ENCODE measurements around the gene UHRF1.

UHRF1 gene

DNA sequence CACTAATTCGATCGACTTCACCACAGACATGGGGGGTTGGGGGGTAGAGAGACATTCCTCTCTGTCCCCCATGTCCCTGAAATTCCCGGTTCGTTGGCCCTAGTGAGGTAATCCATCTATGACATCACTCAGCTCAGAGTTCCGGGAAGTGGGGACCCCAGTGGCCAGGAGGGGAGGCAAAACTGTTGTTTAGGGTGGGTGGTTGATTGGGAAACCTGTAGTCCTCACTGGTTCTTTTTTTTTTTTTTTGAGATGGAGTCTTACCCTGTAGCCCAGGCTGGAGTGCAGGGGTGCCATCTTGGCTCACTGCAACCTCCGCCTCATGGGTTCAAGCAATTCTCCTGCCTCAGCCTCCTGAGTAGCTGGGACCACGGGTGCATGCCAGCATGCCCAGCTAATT lies 6.5 kb upstream of the UHRF1 start, which contains the start of gene ARRDC5:
ARRDC5 (minus strand) TSS at position 101 of the 400 bp plus-strand sequence; CDS start at position 30, 71 bp downstream.
- DNase-seq = no peak

- DNase-seq = no peak
Measured at GRCh38 chr19:4904481-4904880, 4.8 kb upstream of the UHRF1 start.

- no peak for DNase-seq
Measured at GRCh38 chr19:4906963-4907362, 2.3 kb upstream of the UHRF1 start.

GRCh38 chr19:4908360-4908759 lies 941 bp upstream of the UHRF1 start:
- DNase-seq = no peak

DNA sequence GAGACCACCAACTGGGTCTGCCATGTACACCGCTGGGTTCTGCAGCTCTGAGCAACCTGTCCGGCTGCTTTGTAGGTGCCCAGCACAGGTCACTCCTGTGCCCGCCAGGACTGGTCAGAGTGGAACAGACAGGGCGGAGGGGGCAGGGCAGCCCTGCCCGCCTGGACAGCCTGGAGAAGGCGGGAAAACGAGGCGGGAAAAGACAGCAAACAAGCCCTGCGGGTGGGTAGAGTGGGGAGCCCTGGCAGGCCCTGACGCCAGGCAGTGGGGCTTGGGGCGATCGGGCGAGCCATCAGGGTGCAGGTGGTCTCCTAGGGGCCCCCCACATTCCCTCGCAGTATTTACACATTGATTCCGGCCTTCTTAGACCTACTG lies 533 bp upstream of the UHRF1 start:
- DNase-seq = no peak

DNA sequence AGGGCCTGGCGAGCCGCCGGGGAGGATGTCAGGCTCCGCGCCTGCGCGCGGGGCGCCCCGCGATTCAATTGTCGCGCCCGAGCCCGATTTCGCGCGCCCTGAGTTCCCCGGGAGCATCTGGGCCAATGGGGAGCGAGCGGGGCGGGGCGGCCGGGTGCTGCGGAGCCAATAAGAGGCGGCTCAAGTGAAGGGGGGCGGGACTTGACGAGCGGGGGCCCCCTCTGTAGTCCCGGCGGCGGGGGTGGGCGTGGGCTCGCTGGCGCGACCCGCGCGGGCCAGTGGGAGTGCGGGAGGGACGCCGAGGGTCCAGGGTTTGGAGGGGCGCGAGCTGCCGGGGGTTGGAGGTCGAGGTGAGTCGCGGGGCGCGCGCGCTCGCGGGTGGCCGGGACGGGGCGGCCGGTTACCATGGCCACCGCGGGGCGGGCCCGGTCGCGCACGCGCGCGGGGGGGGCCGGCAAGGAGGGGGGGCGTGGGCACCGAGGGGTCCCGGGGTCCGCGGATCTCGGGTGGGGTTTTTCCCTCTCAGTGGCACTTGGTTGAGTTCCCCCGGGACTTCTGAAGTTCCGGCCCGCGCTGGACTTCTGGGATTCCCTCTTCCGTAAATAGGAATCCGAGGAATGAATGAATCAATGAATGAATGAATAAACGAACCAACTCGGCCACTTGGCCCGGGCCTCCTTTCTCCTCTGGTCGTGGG lies 744 bp downstream of the UHRF1 start:
- peak; percentile 79 for DNase-seq

GRCh38 chr19:4910594-4911281 lies 1.4 kb downstream of the UHRF1 start:
- DNase-seq = no peak

DNA sequence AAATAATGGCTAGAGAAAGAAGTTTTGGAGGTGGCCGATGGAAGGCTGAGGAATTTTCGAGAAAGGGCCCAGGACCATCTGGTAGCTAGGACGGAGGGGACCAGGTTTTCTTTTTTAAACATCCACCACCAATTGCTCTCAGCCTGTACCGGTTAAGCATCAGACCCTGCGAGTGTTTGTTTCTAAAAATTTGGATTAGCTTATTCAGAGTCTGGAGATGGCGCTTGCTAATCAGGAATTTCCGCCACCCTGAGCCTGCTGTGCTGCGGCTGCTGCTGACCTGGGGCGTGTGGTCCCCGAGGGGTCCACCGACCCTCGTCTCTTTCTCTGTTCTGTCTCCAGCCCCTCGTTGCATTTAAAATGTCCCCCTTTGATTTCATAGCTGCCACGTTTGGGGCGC lies 2.0 kb downstream of the UHRF1 start:
- DNase-seq = no peak

DNA sequence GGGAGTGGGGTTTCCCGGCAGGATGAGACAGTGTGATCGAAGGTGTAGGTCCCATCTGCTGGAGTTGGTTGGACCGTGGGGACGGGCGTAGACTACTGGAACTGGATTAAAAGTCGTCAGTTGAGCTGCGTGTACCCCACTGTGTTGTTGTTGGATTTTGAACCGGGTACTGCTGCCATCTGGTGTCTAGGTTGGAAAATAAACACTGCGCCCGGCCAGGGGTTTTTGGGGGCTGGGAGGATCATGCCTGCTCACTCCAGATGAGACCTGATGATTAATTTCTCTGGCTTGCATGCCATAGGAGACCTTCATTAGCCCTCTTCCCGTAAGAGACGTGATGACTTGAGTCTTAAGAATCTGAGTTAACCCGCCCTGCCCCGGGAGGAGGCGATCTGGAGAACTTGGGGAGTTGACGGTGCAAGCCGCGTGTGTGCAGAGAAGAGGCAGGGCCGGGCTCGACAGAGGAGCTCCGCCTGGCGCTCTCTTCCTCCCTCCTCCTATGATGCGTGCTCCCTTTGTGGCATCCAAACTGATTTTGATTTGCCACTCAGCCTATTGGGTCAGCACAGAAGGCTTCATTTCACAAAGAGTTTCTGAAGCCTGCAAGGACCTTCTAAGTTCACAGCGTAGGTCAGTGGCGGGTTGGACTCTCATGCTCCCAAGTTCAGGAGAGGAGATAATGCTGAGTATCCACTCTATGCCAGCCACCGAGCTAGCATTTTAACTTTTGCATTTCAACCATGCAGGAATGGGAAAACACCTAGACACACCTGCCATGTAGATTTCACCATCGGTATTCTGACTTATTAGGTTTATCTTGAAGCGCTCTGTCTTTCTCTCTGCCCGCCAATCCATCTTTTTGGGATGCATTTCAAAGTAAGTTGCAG lies 2.7 kb downstream of the UHRF1 start:
- no peak for DNase-seq

GRCh38 chr19:4913996-4914735 lies 4.9 kb downstream of the UHRF1 start:
- no peak for DNase-seq

GRCh38 chr19:4914736-4915501 lies 5.6 kb downstream of the UHRF1 start:
- DNase-seq = no peak

DNA sequence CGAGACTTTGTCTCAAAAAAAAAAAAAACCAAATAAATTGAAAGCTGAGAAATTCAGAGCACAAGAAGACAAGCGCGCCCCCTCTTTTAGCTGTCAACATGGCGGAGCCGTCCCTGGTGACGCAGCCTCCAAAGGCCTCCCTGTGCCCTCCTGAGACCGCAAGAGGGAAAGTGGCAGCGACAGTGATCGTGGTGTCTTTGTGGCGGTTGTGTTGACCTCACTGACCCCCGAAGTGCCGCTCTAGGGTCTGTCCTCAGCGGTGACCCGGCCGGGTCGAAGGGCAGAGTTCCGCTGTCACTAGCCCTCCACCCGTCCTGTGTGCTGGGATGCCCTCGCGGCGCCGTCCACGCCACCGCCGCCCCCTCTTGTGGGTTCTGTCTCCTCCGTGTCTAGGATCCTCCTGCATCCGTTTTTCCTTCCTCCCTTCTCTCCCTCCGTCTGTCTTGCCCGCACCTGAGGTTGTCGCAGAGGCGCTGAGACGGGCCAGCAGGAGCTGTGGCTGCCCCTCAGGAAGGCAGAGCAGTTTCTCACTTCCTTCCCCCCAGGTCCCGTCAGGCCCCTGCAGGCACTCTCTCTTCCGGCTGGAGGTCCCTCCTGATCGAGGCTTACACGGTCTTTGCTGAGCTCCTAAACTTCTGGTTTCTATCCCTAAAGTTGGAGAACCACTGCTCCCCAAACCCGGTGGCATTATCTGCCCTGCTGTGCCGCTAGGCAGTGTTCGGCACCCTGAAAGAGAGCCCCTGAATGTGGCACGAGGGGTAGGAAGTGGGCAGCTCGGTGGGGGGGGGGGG lies 7.2 kb downstream of the UHRF1 start:
- DNase-seq = no peak

DNA sequence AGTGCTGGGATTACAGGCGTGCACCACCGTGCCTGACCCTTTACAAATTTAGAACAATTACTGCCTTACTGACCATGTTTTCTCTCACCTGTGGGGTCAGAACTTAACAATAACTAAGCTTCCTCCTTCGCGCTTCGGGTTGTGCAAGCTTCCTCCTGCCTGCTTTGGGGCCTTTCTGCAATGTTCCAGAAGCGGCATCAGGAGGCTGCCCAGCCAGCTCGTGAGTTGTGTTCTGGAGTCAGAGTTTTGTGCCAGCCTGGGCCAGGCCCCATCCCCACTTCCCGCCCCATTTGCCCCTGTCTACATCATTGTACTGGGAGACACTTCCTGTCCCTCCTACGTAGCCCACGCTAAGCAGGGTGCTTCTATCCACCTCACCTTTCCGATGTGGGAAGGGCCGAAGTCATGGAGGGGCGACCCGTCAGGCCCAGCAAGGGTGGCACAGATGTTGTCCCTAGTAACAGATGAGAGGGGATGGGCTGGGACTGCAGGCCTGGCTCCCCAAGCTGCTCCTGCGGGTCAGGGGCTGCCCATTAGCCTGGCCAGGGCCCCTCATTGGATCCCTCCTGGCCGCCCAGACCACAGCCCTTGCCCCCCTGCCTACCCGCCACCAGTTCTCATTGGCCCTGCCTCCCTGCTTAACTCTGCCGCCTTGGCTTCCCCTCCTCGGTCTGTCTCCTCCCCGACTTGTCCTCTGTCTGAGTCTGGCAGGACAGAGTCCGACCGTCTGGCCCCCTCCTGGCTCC lies 13.4 kb downstream of the UHRF1 start:
- DNase-seq = no peak

DNA sequence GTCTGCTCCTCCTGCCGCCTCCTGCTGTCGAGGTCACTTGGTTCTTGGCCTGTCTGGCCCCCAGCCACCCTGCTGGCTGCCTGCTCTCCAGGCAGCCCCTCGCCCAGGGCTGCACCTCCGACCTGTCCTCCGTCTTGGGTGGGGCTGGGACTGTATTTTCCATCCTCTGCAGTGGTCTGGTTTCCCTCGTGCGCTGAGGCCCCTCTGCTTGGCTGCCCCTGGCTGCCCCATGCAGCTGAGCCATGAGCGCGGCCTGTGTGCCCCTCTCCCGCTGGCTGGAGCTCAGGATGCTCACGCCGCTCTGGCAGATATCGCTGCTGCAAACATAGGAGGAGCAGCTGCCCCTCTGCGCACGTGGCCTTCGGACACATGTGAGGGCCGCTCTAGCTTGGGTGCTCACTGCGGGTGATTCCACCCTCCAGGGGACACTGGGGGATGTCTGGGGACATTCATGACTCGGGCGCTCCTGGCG lies 14.0 kb downstream of the UHRF1 start:
- no peak for DNase-seq

DNA sequence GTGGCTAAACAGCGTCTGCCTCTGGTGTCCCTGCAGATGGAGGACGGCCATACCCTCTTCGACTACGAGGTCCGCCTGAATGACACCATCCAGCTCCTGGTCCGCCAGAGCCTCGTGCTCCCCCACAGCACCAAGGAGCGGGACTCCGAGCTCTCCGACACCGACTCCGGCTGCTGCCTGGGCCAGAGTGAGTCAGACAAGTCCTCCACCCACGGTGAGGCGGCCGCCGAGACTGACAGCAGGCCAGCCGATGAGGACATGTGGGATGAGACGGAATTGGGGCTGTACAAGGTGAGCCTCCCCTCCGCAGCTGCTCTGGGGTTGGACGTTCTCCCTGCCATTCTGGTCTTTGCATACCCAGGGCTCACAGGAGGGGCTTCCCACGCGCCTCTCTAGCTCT lies 19.9 kb downstream of the UHRF1 start:
- no peak for DNase-seq

DNA sequence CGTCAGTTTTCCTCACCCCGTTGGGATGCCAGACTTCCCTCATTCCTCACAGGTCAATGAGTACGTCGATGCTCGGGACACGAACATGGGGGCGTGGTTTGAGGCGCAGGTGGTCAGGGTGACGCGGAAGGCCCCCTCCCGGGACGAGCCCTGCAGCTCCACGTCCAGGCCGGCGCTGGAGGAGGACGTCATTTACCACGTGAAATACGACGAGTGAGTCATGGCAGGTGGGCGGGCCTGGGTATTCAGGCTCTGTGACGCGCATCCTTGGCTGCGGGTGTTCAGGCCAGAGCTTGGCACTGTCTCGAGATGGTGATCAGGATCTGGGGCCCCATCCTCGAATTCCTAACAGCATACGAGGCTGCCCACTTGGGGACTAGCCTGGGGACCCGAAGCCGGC lies 21.4 kb downstream of the UHRF1 start:
- no peak for DNase-seq

GRCh38 chr19:4932711-4933110 lies 23.4 kb downstream of the UHRF1 start:
- no peak for DNase-seq

GRCh38 chr19:4933528-4933927 lies 24.2 kb downstream of the UHRF1 start:
- DNase-seq = no peak

DNA sequence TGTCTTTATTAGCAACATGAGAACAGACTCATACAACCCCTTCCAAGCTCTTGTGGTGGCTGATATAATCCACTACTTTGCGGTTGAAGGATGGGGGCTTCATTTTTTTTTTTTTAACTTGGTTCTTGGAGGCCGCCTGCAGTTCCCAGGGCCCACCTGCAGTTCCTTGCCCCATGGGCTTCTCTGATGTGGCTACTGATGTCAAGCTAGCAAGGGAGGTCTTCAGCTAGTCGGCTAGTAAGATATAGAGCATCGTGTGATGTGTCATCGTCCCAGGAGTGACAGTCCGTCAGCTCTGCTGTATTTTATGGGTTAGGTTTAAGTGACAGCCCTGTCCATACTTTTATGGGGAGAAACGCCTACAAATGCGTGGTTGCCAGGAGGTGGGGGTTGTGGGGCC lies 26.1 kb downstream of the UHRF1 start:
- no peak for DNase-seq

DNA sequence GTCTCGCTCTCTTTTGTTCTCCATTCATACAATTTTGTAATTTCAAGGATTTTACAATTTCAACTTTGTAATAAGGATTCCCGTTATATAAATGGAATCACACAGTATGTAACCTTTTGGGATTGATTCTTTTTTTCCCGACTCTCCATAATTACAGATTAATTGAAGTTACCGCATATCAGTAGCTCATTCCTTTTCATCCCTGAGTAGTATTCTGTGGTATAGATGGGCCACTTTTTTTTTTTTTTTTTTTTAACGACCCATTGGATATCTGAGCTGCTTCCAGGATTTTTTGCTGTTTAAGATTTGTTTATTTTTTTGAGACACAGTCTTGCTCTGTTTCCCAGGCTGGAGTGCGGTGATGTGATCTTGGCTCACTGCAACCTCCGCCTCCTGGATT lies 27.8 kb downstream of the UHRF1 start:
- DNase-seq = no peak

Measured in NCI-H2107 (cell line).